ENCODE results near the gene IRF8.

DNA sequence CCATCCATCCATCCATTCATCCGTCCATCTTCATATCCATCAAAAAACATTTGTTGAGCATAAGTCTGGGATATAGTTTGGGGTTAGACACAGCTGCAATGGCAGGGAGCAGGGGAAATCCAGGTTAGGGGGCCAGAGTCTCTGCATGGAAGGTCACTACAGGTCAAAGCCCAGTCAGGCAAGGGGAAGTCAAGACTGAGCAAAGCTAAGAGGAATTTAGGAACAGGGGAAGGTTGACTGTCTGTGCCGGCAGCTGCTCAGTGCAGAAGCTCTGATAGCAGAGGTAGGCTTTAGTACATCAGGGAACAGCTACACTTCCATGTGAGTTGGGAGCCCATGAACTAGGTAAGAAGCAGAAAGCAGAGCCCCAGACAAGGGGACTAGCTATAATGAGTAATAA, 68.1 kb downstream of the IRF8 start:
- TF ChIP-seq, protein P1, sequence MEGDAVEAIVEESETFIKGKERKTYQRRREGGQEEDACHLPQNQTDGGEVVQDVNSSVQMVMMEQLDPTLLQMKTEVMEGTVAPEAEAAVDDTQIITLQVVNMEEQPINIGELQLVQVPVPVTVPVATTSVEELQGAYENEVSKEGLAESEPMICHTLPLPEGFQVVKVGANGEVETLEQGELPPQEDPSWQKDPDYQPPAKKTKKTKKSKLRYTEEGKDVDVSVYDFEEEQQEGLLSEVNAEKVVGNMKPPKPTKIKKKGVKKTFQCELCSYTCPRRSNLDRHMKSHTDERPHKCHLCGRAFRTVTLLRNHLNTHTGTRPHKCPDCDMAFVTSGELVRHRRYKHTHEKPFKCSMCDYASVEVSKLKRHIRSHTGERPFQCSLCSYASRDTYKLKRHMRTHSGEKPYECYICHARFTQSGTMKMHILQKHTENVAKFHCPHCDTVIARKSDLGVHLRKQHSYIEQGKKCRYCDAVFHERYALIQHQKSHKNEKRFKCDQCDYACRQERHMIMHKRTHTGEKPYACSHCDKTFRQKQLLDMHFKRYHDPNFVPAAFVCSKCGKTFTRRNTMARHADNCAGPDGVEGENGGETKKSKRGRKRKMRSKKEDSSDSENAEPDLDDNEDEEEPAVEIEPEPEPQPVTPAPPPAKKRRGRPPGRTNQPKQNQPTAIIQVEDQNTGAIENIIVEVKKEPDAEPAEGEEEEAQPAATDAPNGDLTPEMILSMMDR (CRISPR knock-in tag; IDR thresholded peaks at IDR 0.05), result no peak
- TF ChIP-seq, protein P2, sequence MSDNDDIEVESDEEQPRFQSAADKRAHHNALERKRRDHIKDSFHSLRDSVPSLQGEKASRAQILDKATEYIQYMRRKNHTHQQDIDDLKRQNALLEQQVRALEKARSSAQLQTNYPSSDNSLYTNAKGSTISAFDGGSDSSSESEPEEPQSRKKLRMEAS (IDR thresholded peaks at IDR 0.05), result no peak
- TF ChIP-seq KLF15 (CRISPR knock-in tag; IDR thresholded peaks at IDR 0.05; ENCODE audit: borderline replicate concordance) (no peak), FOXJ3 (CRISPR knock-in tag; IDR thresholded peaks at IDR 0.05; ENCODE audit: borderline replicate concordance) (no peak)
- TF ChIP-seq, protein P3, sequence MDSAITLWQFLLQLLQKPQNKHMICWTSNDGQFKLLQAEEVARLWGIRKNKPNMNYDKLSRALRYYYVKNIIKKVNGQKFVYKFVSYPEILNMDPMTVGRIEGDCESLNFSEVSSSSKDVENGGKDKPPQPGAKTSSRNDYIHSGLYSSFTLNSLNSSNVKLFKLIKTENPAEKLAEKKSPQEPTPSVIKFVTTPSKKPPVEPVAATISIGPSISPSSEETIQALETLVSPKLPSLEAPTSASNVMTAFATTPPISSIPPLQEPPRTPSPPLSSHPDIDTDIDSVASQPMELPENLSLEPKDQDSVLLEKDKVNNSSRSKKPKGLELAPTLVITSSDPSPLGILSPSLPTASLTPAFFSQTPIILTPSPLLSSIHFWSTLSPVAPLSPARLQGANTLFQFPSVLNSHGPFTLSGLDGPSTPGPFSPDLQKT (CRISPR knock-in tag; IDR thresholded peaks at IDR 0.05; ENCODE audit: borderline replicate concordance), result no peak

Data from HepG2 (cell line).